Measurements from ENCODE around the gene POLL. TPM values are rescaled to one million over a fixed set of nuclear protein-coding genes. Genes with fewer than 3 reads are reported as not detected.

The POLL gene
- total RNA-seq, 6 donors from 2014 or later = 20.4 to 47.1 (median 31.5) TPM

DNA sequence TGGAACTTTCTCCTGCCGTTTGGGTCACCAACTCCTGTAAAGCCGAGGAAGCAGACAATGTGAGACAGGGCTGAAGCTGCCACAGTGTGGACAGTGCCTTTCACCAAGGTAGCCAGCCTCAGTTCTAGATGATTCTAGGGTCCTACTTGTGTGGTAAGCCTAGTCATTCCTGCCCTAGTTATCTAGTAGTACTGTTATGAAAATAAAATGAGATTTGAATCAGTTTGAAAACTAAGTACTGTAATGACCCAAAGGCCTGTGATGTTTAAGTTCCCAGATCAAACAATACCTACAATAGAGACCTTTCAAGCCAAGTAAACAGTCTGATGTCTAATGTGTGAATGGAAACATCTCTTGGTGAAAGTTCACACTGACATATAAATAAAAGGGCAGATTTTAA lies 37.1 kb downstream of the POLL start:
- 67 to 93% methylated on average over 2 of the region's 2 CpGs for WGBS, 2 donors

DNA sequence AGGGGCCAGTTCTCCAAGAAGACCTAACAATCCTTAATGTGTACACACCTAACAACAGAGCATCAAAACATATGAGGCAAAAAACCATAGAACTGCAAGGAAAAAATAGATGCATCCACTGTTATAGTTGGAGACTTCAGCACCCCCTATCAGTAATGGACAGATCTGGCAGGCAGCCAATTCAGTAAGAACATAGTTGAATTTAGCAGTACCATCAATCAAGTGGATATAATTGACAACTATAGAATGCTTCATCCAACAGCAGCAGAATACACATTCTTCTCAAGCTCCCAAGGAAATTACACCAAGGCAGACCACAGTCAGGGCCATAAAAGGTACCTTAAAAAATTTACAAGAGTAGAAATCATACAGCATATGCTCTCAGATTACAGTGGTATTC lies 42.2 kb downstream of the POLL start:
- TF ChIP-seq POLR2AphosphoS5 (IDR thresholded peaks at IDR 0.05) = no peak
- TF ChIP-seq EP300 (IDR thresholded peaks at IDR 0.05) = no peak
- TF ChIP-seq, protein P1, sequence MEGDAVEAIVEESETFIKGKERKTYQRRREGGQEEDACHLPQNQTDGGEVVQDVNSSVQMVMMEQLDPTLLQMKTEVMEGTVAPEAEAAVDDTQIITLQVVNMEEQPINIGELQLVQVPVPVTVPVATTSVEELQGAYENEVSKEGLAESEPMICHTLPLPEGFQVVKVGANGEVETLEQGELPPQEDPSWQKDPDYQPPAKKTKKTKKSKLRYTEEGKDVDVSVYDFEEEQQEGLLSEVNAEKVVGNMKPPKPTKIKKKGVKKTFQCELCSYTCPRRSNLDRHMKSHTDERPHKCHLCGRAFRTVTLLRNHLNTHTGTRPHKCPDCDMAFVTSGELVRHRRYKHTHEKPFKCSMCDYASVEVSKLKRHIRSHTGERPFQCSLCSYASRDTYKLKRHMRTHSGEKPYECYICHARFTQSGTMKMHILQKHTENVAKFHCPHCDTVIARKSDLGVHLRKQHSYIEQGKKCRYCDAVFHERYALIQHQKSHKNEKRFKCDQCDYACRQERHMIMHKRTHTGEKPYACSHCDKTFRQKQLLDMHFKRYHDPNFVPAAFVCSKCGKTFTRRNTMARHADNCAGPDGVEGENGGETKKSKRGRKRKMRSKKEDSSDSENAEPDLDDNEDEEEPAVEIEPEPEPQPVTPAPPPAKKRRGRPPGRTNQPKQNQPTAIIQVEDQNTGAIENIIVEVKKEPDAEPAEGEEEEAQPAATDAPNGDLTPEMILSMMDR (IDR thresholded peaks at IDR 0.05) = no peak
- TF ChIP-seq POLR2A (IDR thresholded peaks at IDR 0.05) = no peak
- ATAC-seq (ENCODE audit: low FRiP score in 2 of 2) (no peak), DNase-seq (no peak)
- H3K4me3 ChIP-seq = no peak overlapping the region
- H3K4me1 ChIP-seq = no peaks in the 10 kb centered on the region
- H3K27me3 ChIP-seq = no peaks in the 10 kb centered on the region
- peaks cover 0 to 4% (median 0%) of the 10 kb centered on the region in 4 donors for H3K36me3 ChIP-seq
- no peak overlapping the region for H3K27ac ChIP-seq
- H3K9me3 ChIP-seq = no peaks in the 10 kb centered on the region

More for the DNA sequence above, 37.1 kb downstream of the POLL start:
- DNase-seq (no peak), ATAC-seq (ENCODE audit: low FRiP score in 2 of 2) (no peak)
- H3K36me3 ChIP-seq = peaks cover 0 to 31% (median 13%) of the 10 kb centered on the region in 4 donors
- no peak overlapping the region for H3K27ac ChIP-seq
- H3K27me3 ChIP-seq = no peaks in the 10 kb centered on the region
- TF ChIP-seq POLR2A (IDR thresholded peaks at IDR 0.05) (no peak), EP300 (IDR thresholded peaks at IDR 0.05) (no peak), POLR2AphosphoS5 (IDR thresholded peaks at IDR 0.05) (no peak)
- TF ChIP-seq, protein P1 (IDR thresholded peaks at IDR 0.05) = no peak
- no peak overlapping the region for H3K4me3 ChIP-seq
- H3K4me1 ChIP-seq = no peaks in the 10 kb centered on the region
- H3K9me3 ChIP-seq = no peaks in the 10 kb centered on the region

DNA sequence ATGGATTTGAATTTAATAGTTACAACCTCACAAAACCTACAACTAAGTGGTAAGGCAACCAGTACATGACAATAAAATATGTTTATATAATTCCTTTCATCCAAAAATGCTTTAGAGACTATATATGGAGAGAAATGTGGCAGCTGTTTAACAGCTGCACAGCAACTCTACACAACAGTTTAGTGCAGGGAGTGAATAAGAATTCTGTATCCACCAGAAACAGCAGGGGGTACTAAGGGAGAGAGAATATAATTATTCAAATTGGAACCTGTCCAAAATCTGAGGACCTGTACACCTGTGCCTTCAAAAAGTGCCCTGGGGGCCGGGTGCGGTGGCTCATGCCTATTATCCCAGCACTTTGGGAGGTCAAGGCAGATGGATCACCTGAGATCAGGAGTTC lies 49.6 kb downstream of the POLL start:
- ATAC-seq (ENCODE audit: low FRiP score in 2 of 2) (no peak), DNase-seq (no peak)

DNA sequence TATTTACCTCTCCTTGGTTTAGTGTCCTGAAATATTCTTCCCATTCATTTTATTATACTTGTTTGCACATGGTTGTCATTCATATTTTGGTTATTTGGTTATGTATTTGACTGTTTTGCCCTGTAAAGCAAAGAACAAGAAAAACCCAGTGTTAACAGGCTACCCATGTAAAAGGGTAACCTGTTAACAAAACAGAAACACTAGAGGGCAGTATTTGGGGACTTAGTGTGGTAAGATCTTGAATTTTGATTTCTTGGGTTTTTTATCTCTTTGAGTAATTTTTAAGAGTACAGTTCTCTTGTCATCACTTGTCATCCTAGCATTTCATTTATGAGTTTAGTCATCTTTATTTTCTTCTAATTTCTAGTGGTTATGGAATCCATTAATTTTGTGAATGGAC lies 51.3 kb downstream of the POLL start:
- Histone ChIP-seq H3K4me1 (peaks cover 0 to 2% (median 0%) of the 10 kb centered on the region in 4 donors), H3K9me3 (no peaks in the 10 kb centered on the region), H3K27me3 (no peaks in the 10 kb centered on the region), H3K4me3 (no peak overlapping the region), H3K27ac (peak overlapping the region in 1 of 4 donors; percentile 42), H3K36me3 (peaks cover 0 to 44% (median 4%) of the 10 kb centered on the region in 4 donors)
- DNase-seq = no peak
- ATAC-seq (ENCODE audit: low FRiP score in 2 of 2) = no peak
- TF ChIP-seq, protein P1 (IDR thresholded peaks at IDR 0.05) = peak in 3 of 6 experiments; percentile 11 to 28 (median 27)
- TF ChIP-seq POLR2A (IDR thresholded peaks at IDR 0.05) = no peak

More for the DNA sequence above, 49.6 kb downstream of the POLL start:
- no peaks in the 10 kb centered on the region for H3K9me3 ChIP-seq
- no peaks in the 10 kb centered on the region for H3K27me3 ChIP-seq
- peaks cover 0 to 28% (median 4%) of the 10 kb centered on the region in 4 donors for H3K36me3 ChIP-seq
- WGBS, 2 donors = 91 to 100% methylated on average over 2 of the region's 2 CpGs
- TF ChIP-seq EP300 (IDR thresholded peaks at IDR 0.05) (no peak), POLR2A (IDR thresholded peaks at IDR 0.05) (no peak), POLR2AphosphoS5 (IDR thresholded peaks at IDR 0.05) (no peak)
- TF ChIP-seq, protein P1 (IDR thresholded peaks at IDR 0.05) = no peak
- no peak overlapping the region for H3K27ac ChIP-seq
- peaks cover 0 to 2% (median 0%) of the 10 kb centered on the region in 4 donors for H3K4me1 ChIP-seq
- no peak overlapping the region for H3K4me3 ChIP-seq

DNA sequence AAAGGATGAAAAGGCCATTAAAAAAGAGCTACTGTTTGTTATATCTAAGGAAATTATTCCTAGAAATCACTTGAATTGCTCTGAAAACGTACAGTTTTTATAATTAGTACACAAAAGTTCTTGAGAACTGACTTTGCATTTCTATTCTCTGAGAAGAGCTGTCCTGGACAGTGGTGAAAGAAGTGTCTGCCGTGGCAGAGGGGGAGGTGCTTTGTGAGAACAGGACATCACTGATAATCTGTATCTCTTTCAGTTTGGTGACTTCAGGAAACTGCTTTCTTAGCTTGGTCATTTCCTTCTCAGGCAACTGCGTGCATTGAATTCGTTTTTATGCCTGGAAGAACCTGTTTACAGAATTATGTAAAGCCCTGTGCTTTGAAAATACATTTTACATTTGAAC lies 52.1 kb downstream of the POLL start:
- Histone ChIP-seq H3K4me1 (peaks cover 0 to 2% (median 0%) of the 10 kb centered on the region in 4 donors), H3K4me3 (no peak overlapping the region), H3K36me3 (peaks cover 0 to 47% (median 4%) of the 10 kb centered on the region in 4 donors), H3K27ac (peak overlapping the region in 2 of 4 donors; percentile 42 to 62), H3K27me3 (no peaks in the 10 kb centered on the region), H3K9me3 (no peaks in the 10 kb centered on the region)
- no peak for DNase-seq
- WGBS, 2 donors = 45 to 49% methylated on average over 4 of the region's 4 CpGs
- TF ChIP-seq POLR2AphosphoS5 (IDR thresholded peaks at IDR 0.05) (no peak), EP300 (IDR thresholded peaks at IDR 0.05) (no peak), POLR2A (IDR thresholded peaks at IDR 0.05) (no peak)
- TF ChIP-seq, protein P1 (IDR thresholded peaks at IDR 0.05) = no peak
- ATAC-seq (ENCODE audit: low FRiP score in 2 of 2) = no peak
